ENCODE measurements around the gene IQSEC2.

IQSEC2 gene

DNA sequence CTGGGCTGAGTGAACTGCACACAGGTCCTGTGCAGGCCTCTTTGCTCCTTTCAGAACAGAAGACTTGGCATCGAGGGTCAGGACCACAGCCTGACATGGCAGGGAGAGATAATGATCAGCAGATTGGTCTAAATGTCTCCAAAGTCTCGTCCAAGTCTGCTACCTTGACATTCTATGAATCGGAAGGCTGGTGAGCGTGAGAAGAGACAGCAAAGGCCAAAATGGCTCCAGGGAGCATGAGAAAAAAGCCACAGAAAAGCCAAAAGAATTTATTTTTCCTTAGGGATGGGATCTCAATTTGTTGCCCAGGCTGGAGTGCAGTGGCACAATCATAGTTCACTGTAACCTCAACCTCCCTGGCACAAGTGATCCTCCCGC is 32.3 kb upstream of the IQSEC2 start:
- TF ChIP-seq, protein P1, sequence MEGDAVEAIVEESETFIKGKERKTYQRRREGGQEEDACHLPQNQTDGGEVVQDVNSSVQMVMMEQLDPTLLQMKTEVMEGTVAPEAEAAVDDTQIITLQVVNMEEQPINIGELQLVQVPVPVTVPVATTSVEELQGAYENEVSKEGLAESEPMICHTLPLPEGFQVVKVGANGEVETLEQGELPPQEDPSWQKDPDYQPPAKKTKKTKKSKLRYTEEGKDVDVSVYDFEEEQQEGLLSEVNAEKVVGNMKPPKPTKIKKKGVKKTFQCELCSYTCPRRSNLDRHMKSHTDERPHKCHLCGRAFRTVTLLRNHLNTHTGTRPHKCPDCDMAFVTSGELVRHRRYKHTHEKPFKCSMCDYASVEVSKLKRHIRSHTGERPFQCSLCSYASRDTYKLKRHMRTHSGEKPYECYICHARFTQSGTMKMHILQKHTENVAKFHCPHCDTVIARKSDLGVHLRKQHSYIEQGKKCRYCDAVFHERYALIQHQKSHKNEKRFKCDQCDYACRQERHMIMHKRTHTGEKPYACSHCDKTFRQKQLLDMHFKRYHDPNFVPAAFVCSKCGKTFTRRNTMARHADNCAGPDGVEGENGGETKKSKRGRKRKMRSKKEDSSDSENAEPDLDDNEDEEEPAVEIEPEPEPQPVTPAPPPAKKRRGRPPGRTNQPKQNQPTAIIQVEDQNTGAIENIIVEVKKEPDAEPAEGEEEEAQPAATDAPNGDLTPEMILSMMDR (conservative IDR thresholded peaks at IDR 0.05): no peak

GRCh38 chrX:53312946-53313727 is 31.8 kb upstream of the IQSEC2 start:
- H3K27ac ChIP-seq: no peak overlapping the region
- TF ChIP-seq, protein P1 (conservative IDR thresholded peaks at IDR 0.05): peak; percentile 64

More for the DNA sequence above, 32.3 kb upstream of the IQSEC2 start:
- no peak overlapping the region for H3K27ac ChIP-seq

DNA sequence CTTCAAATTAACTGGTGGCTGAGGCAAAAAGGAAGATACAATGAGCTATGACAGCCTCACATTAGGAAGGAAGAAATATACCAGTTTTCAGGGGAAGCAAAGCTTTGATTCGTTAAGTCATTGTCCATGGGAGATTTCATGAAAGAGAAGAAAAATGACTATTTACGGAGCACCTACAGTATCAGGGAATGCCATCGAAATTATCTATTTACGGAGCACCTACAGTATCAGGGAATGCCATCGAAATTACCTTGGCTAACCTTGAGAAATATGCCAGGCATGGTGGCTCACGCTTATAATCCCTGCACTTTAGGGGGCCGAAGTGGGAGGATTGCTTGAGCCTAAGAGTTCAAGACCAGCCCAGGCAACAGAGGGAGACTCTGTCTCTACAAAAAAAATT is 28.5 kb upstream of the IQSEC2 start:
- no peak overlapping the region for H3K27ac ChIP-seq
- TF ChIP-seq, protein P1 (conservative IDR thresholded peaks at IDR 0.05): no peak

GRCh38 chrX:53308836-53309235 is 27.5 kb upstream of the IQSEC2 start:
- no peak overlapping the region for H3K27ac ChIP-seq

DNA sequence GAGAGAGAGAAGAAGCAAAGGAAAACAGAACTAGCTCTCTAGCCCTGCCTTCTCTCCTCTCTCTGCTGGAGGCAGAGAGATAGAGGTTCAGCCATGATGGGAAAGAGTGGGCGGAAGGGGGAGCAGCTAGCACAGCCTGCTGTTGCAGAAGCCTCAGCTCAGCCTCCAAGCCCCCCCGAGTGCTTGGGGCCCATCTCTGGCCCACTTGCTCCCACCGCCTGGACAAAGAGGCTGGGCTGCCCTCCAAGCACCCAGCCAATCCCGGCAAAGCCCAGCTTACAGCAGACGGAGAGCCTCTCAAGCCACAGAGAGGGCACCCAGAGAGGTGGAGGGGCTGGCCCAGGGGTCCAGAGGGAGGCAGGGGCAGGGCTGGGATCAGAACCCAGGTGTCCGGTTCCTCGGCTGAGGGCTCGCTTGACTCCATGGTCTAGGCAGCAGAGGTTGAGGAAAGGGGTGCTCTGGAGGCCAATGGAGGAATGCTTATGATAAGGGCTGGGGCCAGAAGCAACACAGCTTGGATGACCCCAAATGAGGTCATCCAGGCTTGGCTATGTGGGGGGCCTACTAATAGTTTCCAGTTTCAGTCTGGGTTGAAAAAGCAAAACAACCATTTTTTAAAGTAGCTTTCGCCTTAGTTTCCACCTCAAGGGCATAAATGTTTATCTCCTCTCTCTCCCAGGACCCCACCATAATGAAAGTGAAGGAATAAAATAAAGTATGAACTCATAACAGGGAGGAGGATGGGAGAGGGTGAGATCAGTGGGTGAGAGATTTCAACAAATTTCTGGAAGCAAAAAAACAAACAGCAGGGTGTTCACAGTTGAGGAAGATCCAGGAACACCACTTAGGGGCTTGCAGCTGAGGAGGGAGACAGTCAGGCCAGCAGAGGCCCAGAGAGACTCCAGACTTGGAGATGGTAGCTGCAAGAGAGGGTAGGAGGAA is 24.9 kb upstream of the IQSEC2 start:
- TF ChIP-seq, protein P1 (conservative IDR thresholded peaks at IDR 0.05): no peak
- no peak overlapping the region for H3K27ac ChIP-seq

More at GRCh38 chrX:53308836-53309235, 27.5 kb upstream of the IQSEC2 start:
- TF ChIP-seq, protein P1 (conservative IDR thresholded peaks at IDR 0.05): no peak

GRCh38 chrX:53305219-53305995 is 24.0 kb upstream of the IQSEC2 start:
- H3K27ac ChIP-seq: no peak overlapping the region
- TF ChIP-seq, protein P1 (conservative IDR thresholded peaks at IDR 0.05): no peak
